Astrocyte of the cerebellum (primary cell): Measurements from ENCODE around the gene MTCH1.

ENCODE experiments used
- DNase-seq: peaks from one replicate; pipeline ENCODE4 v3.0.0-alpha.2; 2011; ENCODE audit warnings: low read depth
- H3K4me3 ChIP-seq: 2 replicates; pipeline ENCODE4 v1.5.1; 2011; ENCODE audit warnings: mild to moderate bottlenecking, low read depth, low read length, moderate library complexity
- CTCF ChIP-seq: IDR thresholded peaks from 2 replicates; pipeline ENCODE4 v1.5.1; 2012; ENCODE audit warnings: low read length, low read depth, moderate library complexity, mild to moderate bottlenecking; ENCODE audit errors: missing control alignments
- in situ Hi-C: cut with HindIII; loops from 2 replicates; pipeline ENCODE4 v1.10.0; 2017; ENCODE audit warnings: low sequenced_read_pairs

The MTCH1 gene

GRCh38 chr6:36958775-36959554, 27.0 kb downstream of the MTCH1 start:
- no peak for DNase-seq
- no peak for TF ChIP-seq CTCF
- H3K4me3 ChIP-seq: no peak overlapping the region
- in situ Hi-C loops: no loop called here

GRCh38 chr6:36957773-36958271, 28.2 kb downstream of the MTCH1 start:
- in situ Hi-C loops: no loop called here
- TF ChIP-seq CTCF: no peak
- no peak for DNase-seq
- H3K4me3 ChIP-seq: no peak overlapping the region

- DNase-seq: no peak
- TF ChIP-seq CTCF: no peak
Measured at GRCh38 chr6:36956446-36956820, 29.6 kb downstream of the MTCH1 start.

GRCh38 chr6:36955671-36956445, 30.1 kb downstream of the MTCH1 start:
- no peak overlapping the region for H3K4me3 ChIP-seq
- in situ Hi-C loops: no loop called here
- no peak for TF ChIP-seq CTCF
- no peak for DNase-seq

More at GRCh38 chr6:36956446-36956820, 29.6 kb downstream of the MTCH1 start:
- H3K4me3 ChIP-seq: no peak overlapping the region
- in situ Hi-C loops: no loop called here

GRCh38 chr6:36955136-36955535, 30.9 kb downstream of the MTCH1 start:
- H3K4me3 ChIP-seq: no peak overlapping the region
- no peak for TF ChIP-seq CTCF
- in situ Hi-C loops: no loop called here
- no peak for DNase-seq

GRCh38 chr6:36954262-36954931, 31.6 kb downstream of the MTCH1 start, which contains the start of gene PI16:
TSS of gene PI16 (plus strand) at chr6:36954738. CDS start at chr6:36954761, 23 bp downstream.
- DNase-seq: no peak
- no peak for TF ChIP-seq CTCF
- in situ Hi-C loops: no loop called here
- no peak within 1 kb of the TSS for H3K4me3 ChIP-seq
